Measurements from ENCODE around the gene PCDHB9.
"Not testable (repeated sequence)": the region's sequence is repeated elsewhere in the genome, so short reads cannot be mapped to it uniquely, and the experiment has no call there.

PCDHB9 gene

DNA sequence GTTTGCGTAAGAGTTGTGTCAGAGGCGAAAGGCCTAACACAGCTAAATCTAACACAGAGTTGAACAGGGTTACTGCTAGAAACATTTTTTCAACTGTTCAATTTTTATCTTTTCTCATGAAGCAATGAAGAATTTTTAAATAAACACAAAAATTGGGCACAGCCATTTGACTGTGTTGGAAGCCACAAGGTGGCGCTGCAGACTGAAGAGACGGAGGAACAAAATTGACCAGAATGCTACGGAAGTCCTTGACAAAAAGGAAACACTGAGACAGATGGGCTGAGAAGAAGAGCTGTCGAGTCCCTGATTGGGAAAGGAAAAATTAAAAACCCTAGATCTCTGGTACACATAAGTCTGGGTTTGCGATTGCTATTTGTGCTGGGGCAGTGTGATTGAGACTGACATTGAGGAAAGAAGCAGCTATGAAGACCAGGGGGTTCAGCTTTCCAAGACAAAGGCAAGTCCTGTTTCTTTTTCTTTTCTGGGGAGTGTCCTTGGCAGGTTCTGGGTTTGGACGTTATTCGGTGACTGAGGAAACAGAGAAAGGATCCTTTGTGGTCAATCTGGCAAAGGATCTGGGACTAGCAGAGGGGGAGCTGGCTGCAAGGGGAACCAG, at the start of gene PCDHB9:
TSS of gene PCDHB9 (plus strand) at position 265 of the 616 bp plus-strand sequence. CDS start at position 423, 158 bp downstream.
- DNase-seq (ENCODE audit: low spot score) (no peak), FAIRE-seq (no peak)

DNA sequence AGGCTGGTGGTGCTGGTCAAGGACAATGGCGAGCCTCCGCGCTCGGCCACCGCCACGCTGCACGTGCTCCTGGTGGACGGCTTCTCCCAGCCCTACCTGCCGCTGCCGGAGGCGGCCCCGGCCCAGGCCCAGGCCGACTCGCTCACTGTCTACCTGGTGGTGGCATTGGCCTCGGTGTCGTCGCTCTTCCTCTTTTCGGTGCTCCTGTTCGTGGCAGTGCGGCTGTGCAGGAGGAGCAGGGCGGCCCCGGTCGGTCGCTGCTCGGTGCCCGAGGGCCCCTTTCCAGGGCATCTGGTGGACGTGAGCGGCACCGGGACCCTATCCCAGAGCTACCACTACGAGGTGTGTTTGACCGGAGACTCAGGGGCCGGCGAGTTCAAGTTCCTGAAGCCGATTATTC, 49.6 kb upstream of the PCDHB9 start:
- not testable (repeated sequence) for FAIRE-seq; DNase-seq (ENCODE audit: low spot score)

DNA sequence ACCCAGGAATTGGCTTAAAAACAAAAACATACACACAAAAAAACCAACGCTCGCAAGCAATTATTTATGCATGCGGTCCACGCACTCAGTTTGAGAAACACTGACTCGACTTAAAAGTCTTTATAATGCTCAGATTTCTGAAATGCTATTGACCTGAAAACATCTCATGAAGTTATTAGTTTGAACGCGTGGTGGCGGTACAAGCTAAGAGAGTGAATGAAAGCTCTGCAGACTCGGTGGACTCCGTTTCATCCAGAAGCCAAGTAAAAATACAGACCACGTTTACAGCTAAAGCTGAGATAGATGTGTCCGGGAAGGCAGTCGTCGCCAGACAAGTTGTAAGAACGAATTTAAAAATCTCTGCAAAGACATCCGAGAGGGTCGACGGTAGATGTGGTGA, 37.1 kb upstream of the PCDHB9 start, which contains the start of gene PCDHB6:
TSS of gene PCDHB6 (plus strand) at position 246 of the 400 bp plus-strand sequence. CDS start 201 bp downstream, outside the sequence.
- DNase-seq (ENCODE audit: low spot score), result no peak
- no peak for FAIRE-seq

DNA sequence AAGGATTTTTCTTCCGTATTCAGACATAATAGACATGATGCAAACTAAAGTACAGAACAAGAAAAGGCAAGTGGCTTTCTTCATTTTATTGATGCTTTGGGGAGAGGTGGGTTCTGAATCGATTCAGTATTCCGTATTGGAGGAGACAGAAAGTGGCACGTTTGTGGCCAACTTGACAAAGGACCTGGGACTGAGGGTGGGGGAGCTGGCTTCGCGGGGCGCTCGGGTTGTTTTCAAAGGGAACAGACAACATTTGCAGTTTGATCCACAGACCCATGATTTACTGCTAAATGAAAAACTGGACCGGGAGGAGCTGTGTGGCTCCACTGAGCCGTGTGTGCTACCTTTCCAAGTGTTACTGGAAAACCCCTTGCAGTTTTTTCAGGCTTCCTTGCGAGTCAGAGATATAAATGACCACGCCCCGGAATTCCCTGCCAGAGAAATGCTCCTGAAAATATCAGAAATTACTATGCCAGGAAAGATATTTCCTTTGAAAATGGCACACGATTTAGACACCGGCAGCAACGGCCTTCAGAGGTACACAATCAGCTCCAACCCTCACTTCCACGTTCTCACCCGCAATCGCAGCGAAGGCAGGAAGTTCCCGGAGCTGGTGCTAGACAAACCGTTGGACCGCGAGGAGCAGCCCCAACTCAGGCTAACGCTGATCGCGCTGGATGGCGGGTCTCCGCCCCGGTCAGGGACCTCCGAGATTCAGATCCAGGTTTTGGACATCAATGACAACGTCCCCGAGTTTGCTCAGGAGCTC, 36.6 kb upstream of the PCDHB9 start:
- DNase-seq (ENCODE audit: low spot score) (no peak), FAIRE-seq (no peak)

DNA sequence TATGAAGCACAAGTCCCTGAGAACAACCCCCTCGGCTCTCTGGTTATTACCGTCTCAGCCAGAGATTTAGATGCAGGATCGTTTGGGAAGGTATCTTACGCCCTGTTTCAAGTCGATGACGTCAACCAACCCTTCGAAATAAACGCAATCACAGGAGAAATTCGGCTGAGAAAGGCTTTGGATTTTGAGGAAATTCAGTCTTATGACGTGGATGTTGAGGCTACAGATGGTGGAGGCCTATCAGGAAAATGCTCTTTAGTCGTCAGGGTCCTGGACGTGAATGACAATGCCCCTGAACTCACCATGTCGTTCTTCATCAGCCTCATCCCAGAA, 36.0 kb upstream of the PCDHB9 start:
- FAIRE-seq, result no peak
- no peak for DNase-seq (ENCODE audit: low spot score)

DNA sequence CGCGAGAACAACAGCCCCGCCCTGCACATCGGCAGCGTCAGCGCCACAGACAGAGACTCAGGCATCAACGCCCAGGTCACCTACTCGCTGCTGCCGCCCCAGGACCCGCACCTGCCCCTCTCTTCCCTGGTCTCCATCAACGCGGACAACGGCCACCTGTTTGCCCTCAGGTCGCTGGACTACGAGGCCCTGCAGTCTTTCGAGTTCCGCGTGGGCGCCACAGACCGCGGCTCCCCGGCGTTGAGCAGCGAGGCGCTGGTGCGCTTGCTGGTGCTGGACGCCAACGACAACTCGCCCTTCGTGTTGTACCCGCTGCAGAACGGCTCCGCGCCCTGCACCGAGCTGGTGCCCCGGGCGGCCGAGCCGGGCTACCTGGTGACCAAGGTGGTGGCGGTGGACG, 35.3 kb upstream of the PCDHB9 start:
- not testable (repeated sequence) for DNase-seq (ENCODE audit: low spot score); FAIRE-seq

DNA sequence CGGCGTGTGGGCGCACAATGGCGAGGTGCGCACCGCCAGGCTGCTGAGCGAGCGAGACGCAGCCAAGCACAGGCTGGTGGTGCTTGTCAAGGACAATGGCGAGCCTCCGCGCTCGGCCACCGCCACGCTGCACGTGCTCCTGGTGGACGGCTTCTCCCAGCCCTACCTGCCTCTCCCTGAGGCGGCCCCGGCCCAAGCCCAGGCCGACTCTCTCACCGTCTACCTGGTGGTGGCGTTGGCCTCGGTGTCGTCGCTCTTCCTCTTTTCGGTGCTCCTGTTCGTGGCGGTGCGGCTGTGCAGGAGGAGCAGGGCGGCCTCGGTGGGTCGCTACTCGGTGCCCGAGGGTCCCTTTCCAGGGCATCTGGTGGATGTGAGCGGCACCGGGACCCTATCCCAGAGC, 34.9 kb upstream of the PCDHB9 start:
- FAIRE-seq; DNase-seq (ENCODE audit: low spot score): not testable (repeated sequence)

DNA sequence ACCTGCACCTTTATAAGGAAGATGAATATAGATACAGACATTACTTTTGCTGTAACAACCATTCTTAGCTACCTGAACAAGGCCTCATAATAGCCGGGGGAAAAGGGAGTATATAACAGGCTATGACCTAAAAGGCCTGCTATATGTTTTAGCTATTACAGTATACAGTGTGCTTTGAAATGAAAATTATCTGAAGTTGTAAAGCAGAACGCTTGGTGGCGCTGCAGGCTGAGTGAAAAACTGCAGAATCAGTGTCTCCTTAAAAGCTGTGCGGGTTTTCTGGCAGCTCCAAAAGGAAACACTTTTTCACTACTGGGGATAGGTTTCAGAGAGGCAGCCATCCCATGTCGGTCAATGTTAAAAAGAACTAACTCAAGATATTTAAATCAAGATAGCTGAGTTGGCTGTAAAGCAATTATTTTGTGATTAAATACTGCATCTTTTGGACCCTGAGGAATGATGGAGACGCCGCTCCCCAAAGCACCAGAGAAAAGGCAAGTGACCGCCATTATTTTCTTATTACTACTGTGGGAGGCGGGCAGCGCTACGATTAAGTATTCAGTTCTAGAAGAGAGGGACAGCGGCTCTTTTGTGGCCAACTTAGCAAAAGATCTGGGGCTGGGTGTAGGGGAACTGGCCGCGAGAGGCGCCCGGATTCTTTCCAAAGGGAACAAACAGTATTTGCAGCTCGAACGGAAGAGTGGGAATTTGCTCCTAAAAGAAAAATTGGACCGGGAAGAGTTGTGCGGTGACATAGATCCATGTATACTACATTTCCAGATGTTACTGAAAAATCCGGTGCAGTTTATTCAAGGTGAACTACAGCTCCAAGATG, 31.2 kb upstream of the PCDHB9 start:
- DNase-seq (ENCODE audit: low spot score) (no peak), FAIRE-seq (no peak)

DNA sequence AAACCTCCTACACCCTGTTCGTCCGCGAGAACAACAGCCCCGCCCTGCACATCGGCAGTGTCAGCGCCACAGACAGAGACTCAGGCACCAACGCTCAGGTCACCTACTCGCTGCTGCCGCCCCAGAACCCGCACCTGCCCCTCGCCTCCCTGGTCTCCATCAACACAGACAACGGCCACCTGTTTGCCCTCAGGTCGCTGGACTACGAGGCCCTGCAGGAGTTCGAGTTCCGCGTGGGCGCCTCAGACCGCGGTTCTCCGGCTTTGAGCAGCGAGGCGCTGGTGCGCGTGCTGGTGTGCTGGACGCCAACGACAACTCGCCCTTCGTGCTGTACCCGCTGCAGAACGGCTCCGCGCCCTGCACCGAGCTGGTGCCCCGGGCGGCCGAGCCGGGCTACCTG, 29.6 kb upstream of the PCDHB9 start:
- not testable (repeated sequence) for DNase-seq (ENCODE audit: low spot score); FAIRE-seq

DNA sequence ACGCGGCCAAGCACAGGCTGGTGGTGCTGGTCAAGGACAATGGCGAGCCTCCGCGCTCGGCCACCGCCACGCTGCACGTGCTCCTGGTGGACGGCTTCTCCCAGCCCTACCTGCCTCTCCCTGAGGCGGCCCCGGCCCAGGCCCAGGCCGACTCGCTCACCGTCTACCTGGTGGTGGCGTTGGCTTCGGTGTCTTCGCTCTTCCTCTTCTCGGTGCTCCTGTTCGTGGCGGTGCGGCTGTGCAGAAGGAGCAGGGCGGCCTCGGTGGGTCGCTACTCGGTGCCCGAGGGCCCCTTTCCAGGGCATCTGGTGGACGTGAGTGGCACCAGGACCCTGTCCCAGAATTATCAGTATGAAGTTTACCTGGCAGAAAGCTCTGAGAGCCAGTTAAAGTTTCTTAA, 29.1 kb upstream of the PCDHB9 start:
- DNase-seq (ENCODE audit: low spot score), result not testable (repeated sequence)

DNA sequence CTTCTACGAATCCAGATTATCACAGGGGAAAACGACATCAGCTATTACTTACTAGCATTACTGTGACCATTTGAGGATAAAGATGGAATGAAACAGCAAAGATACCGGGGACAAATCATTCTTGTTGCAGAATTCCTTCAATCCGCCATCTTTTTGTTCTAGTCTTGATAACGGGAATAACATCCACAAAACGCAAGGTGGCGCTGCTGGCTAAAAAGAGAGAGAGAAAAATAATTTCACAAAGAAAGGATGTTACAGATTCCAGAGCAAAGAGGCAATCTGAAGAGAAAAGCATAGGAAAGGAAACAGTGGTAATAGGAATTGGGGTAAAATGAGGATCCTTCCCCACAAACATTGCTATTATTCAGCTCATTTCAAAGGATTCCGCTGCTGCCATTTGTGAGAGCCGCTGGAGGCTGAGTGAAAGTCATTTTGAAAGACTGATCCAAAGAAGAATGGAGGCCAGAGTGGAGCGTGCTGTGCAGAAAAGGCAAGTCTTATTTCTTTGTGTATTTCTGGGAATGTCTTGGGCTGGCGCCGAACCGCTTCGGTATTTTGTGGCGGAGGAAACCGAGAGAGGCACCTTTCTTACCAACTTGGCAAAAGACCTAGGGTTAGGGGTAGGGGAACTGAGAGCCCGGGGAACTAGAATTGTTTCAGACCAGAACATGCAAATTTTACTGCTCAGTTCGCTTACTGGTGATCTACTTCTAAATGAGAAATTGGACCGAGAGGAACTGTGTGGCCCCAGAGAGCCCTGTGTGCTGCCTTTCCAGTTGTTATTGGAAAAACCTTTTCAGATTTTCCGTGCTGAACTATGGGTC, 14.4 kb upstream of the PCDHB9 start, which contains the start of gene PCDHB7:
TSS of gene PCDHB7 (plus strand) at position 264 of the 824 bp plus-strand sequence. CDS start at position 456, 192 bp downstream.
- DNase-seq (ENCODE audit: low spot score), result peak; percentile 14
- FAIRE-seq, result no peak

More for the DNA sequence above, 29.1 kb upstream of the PCDHB9 start:
- not testable (repeated sequence) for FAIRE-seq

DNA sequence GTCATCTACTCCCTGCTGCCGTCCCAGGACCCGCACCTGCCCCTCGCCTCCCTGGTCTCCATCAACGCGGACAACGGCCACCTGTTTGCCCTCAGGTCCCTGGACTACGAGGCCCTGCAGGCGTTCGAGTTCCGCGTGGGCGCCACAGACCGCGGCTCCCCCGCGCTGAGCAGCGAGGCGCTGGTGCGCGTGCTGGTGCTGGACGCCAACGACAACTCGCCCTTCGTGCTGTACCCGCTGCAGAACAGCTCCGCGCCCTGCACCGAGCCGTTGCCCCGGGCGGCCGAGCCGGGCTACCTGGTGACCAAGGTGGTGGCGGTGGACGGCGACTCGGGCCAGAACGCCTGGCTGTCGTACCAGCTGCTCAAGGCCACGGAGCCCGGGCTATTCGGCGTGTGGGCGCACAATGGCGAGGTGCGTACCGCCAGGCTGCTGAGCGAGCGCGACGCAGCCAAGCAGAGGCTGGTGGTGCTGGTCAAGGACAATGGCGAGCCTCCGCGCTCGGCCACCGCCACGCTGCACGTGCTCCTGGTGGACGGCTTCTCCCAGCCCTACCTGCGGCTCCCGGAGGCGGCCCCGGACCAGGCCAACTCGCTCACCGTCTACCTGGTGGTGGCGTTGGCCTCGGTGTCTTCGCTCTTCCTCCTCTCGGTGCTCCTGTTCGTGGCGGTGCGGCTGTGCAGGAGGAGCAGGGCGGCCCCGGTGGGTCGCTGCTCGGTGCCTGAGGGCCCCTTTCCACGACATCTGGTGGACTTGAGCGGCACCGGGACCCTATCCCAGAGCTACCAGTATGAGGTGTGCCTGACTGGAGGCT, 12.5 kb upstream of the PCDHB9 start:
- not testable (repeated sequence) for DNase-seq (ENCODE audit: low spot score); FAIRE-seq

DNA sequence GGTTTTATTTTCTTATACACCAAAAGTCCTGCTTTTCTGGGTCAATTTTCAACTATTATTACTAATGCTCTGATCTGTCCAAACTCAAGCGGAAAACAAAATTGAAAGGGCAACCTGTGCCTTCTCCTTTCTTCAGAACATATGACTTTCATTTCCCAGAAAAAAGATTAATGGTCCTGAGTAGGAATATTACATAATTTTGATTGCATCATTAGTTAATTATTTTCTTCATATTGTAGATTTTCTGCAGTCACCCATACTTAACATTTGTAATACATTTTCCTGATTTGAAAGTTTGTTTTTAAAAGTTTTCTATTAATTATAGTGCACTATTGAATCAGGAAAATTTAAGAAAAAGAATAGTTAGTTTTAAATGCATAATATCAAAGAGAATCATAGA, 11.0 kb upstream of the PCDHB9 start:
- FAIRE-seq, result no peak
- no peak for DNase-seq (ENCODE audit: low spot score)

DNA sequence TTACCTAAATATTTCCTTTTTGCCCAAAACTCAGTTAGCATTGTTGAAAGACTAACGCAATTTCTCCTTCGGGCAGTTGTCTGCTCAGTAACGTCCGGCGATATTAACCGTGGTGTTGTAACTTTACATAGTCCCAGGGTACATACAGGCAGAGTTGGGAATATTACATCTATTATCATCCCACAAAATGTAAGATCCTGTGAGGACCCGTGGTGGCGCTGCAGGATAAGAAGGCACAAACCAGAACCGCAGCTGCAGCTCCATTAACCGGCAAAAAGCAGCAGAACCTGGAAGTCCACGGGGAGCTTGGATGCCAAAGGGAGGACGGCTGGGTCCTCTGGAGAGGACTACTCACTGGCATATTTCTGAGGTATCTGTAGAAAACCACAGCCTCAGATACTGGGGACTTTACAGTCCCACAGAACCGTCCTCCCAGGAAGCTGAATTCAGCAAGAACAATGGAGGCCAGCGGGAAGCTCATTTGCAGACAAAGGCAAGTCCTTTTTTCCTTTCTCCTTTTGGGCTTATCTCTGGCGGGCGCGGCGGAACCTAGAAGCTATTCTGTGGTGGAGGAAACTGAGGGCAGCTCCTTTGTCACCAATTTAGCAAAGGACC, 9.3 kb upstream of the PCDHB9 start, which contains the start of gene PCDHB8:
TSS of gene PCDHB8 (plus strand) at position 214 of the 615 bp plus-strand sequence. CDS start at position 459, 245 bp downstream.
- not testable (repeated sequence) for DNase-seq (ENCODE audit: low spot score); FAIRE-seq

DNA sequence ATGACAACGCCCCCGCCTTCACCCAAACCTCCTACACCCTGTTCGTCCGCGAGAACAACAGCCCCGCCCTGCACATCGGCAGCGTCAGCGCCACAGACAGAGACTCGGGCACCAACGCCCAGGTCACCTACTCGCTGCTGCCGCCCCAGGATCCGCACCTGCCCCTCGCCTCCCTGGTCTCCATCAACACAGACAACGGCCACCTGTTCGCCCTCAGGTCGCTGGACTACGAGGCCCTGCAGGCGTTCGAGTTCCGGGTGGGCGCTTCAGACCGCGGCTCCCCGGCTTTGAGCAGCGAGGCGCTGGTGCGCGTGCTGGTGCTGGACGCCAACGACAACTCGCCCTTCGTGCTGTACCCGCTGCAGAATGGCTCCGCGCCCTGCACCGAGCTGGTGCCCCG, 7.6 kb upstream of the PCDHB9 start:
- FAIRE-seq; DNase-seq (ENCODE audit: low spot score): not testable (repeated sequence)

DNA sequence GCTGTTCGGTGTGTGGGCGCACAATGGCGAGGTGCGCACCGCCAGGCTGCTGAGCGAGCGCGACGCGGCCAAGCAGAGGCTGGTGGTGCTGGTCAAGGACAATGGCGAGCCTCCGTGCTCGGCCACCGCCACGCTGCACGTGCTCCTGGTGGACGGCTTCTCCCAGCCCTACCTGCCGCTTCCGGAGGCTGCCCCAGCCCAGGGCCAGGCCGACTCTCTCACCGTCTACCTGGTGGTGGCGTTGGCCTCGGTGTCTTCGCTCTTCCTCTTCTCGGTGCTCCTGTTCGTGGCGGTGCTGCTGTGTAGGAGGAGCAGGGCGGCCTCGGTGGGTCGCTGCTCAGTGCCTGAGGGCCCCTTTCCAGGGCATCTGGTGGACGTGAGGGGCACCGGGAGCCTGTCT, 7.1 kb upstream of the PCDHB9 start:
- FAIRE-seq, result not testable (repeated sequence)

DNA sequence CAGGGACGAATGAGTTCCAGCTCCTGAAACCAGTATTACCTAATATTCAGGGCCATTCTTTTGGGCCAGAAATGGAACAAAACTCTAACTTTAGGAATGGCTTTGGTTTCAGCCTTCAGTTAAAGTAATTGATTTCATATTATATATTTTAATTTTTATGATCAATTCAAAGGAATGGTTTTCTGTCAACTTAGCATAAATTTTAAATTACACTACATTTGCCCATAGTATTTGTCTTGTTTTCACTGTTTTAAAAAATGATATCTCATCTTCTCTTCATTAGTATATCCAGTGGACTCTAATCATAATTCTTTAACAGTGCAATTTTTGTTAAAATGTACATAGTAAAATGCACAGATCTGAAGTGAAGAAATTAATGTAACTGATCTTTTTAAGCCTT, 6.6 kb upstream of the PCDHB9 start:
- DNase-seq (ENCODE audit: low spot score) (no peak), FAIRE-seq (no peak)

More for the DNA sequence above, 7.1 kb upstream of the PCDHB9 start:
- DNase-seq (ENCODE audit: low spot score), result not testable (repeated sequence)

DNA sequence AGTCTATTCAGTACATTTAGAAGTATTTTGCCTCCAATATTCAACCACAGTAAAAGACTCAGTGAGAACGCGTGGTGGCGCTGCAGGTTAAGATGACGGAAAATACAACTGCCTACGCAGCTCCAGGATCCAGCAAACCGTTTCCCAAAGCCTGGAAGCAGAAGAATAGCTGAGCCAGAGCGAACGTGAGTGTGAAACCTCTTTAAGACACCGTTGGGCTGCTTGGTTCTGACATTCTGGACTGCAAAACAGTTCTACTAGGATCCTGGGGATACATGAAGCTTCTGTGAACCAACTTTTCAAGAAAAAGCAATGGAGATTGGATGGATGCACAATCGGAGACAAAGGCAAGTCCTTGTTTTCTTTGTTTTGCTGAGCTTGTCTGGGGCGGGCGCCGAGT, 4.7 kb upstream of the PCDHB9 start, which contains the start of gene PCDHB16:
TSS of gene PCDHB16 (plus strand) at position 140 of the 400 bp plus-strand sequence. CDS start at position 313, 173 bp downstream.
- DNase-seq (ENCODE audit: low spot score), result no peak
- no peak for FAIRE-seq
